Smooth muscle cell (in vitro differentiated cells): ENCODE data around the gene THEM4. TPM values are rescaled to one million over a fixed set of nuclear protein-coding genes. Genes with fewer than 3 reads are reported as not detected.

Source experiments
- DNase-seq: peaks from one replicate; lab custom pipeline; 2025; ENCODE audit not compliant: unreplicated experiment; lab: John Stamatoyannopoulos, UW
- H2AFZ ChIP-seq: fragments of 200-600 bp; sonication (generic); 2 replicates; pipeline ENCODE4 v1.6.0; 2016; ENCODE audit warnings: antibody characterized with exemption, low read depth, mild to moderate bottlenecking
- H3F3A ChIP-seq: fragments of 200-600 bp; sonication (generic); 2 replicates; pipeline ENCODE4 v1.6.0; 2017; ENCODE audit warnings: antibody characterized with exemption, low read depth
- H3K27ac ChIP-seq: fragments of 200-600 bp; sonication (generic); 2 replicates; pipeline ENCODE4 v1.5.1; 2016; ENCODE audit warnings: low read depth, mild to moderate bottlenecking
- H3K27me3 ChIP-seq: fragments of 200-600 bp; sonication (generic); 2 replicates; pipeline ENCODE4 v1.6.1; 2016; ENCODE audit warnings: low read depth, mild to moderate bottlenecking
- H3K36me3 ChIP-seq: fragments of 200-600 bp; sonication (generic); 2 replicates; pipeline ENCODE4 v1.5.1; 2016; ENCODE audit warnings: low read depth
- H3K4me1 ChIP-seq: fragments of 200-600 bp; sonication (generic); 2 replicates; pipeline ENCODE4 v1.5.1; 2016; ENCODE audit warnings: low read depth
- H3K4me2 ChIP-seq: fragments of 200-600 bp; sonication (generic); 2 replicates; pipeline ENCODE4 v1.6.0; 2016; ENCODE audit warnings: mild to moderate bottlenecking
- H3K4me3 ChIP-seq: fragments of 200-600 bp; sonication (generic); 2 replicates; pipeline ENCODE4 v1.5.1; 2016; ENCODE audit warnings: mild to moderate bottlenecking
- H3K79me2 ChIP-seq: fragments of 200-600 bp; sonication (generic); 2 replicates; pipeline ENCODE4 v1.6.0; 2016; ENCODE audit warnings: low read depth, mild to moderate bottlenecking
- H3K9ac ChIP-seq: fragments of 200-600 bp; sonication (generic); 2 replicates; pipeline ENCODE4 v1.6.0; 2016; ENCODE audit warnings: low read depth
- H3K9me3 ChIP-seq: fragments of 200-600 bp; sonication (generic); replicated peaks from 2 replicates; pipeline ENCODE4 v1.5.1; 2016; ENCODE audit warnings: low read depth
- H4K20me1 ChIP-seq: fragments of 200-600 bp; sonication (generic); 2 replicates; pipeline ENCODE4 v1.6.0; 2016; ENCODE audit warnings: low read depth
- WGBS: methylation state at CpG from one replicate; pipeline ENCODE4 v1.1.7; 2016; ENCODE audit warnings: low lambda C conversion rate; 5-methylcytosine and 5-hydroxymethylcytosine counted together
- polyA plus RNA-seq: library from polyadenylated mRNA; unstranded; fragments of >200 nt; fragmentation: Nextera tagmentation; extraction: Ambion mirVana; gene quantifications from 2 replicates; pipeline ENCODE4 v1.2.1, GENCODE V29; 2016
- total RNA-seq: library from RNA; depleted of rRNA; stranded (reverse); fragments of >200 nt; gene quantifications from 2 replicates; pipeline ENCODE4 v1.2.3, GENCODE V29; 2014
- TF ChIP-seq, protein P1 (sequence below): fragments of 200-600 bp; sonication (generic); IDR thresholded peaks from 2 replicates; pipeline ENCODE4 v1.5.1; 2017; ENCODE audit warnings: borderline replicate concordance, mild to moderate bottlenecking, antibody characterized with exemption; ENCODE audit not compliant: insufficient read depth, poor library complexity, severe bottlenecking

The THEM4 gene
- total and polyA plus RNA-seq, 2 experiments from 2014 or later, result 14.4 to 15.9 TPM

DNA sequence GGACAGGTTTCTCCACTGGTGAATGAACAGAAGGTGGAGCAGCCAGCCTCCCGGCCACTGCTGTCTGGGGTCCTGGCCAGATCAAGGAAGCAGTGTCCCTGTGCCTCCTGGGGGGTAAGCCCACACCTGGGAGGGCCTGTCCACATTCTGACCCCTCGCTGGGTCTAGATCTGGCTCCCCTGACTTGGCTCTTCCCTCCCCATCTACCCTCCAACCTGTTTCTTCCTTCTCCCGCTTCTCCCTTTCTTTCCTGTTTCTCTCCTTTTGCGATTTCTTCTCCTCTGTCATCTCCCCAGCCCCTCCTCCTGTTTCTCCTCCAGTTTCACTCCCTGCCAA, 78.1 kb downstream of the THEM4 start:
- H4K20me1 ChIP-seq, result no peaks in the 10 kb centered on the region
- no peaks in the 10 kb centered on the region for H3F3A ChIP-seq
- H3K27me3 ChIP-seq, result no peaks in the 10 kb centered on the region
- no peak overlapping the region for H3K9ac ChIP-seq
- no peak overlapping the region for H3K27ac ChIP-seq
- DNase-seq, result no peak
- H3K9me3 ChIP-seq, result no peaks in the 10 kb centered on the region
- H3K79me2 ChIP-seq, result no peaks in the 10 kb centered on the region
- H3K4me3 ChIP-seq, result no peak overlapping the region
- TF ChIP-seq, protein P1, sequence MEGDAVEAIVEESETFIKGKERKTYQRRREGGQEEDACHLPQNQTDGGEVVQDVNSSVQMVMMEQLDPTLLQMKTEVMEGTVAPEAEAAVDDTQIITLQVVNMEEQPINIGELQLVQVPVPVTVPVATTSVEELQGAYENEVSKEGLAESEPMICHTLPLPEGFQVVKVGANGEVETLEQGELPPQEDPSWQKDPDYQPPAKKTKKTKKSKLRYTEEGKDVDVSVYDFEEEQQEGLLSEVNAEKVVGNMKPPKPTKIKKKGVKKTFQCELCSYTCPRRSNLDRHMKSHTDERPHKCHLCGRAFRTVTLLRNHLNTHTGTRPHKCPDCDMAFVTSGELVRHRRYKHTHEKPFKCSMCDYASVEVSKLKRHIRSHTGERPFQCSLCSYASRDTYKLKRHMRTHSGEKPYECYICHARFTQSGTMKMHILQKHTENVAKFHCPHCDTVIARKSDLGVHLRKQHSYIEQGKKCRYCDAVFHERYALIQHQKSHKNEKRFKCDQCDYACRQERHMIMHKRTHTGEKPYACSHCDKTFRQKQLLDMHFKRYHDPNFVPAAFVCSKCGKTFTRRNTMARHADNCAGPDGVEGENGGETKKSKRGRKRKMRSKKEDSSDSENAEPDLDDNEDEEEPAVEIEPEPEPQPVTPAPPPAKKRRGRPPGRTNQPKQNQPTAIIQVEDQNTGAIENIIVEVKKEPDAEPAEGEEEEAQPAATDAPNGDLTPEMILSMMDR, result no peak
- 73% methylated on average over 4 of the region's 4 CpGs for WGBS
- no peak overlapping the region for H3K4me2 ChIP-seq
- H3K36me3 ChIP-seq, result no peaks in the 10 kb centered on the region
- peaks cover 3% of the 10 kb centered on the region for H3K4me1 ChIP-seq
- H2AFZ ChIP-seq, result no peak overlapping the region

DNA sequence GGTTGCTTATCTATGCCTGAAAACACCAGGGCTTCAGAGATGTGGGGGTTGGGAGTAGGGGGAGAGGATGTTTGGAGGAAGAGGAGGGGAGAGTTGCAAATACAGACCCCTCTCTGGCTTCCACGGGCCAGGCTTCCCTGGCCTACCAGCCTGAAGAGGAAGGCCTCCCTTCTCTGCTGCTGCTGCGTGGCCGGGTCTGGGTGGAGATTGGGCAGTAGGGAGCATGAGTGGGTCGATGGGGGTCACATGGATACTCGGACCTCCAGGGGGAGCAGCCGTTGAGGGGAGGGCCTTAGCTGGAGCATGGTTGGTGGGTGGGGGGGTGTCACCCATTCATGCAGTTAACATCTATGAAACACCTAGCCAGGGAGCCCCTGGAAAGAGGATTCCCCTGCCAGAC, 79.3 kb downstream of the THEM4 start:
- Histone ChIP-seq H3K4me2 (no peak overlapping the region), H3K79me2 (no peaks in the 10 kb centered on the region), H3K27me3 (no peaks in the 10 kb centered on the region), H2AFZ (no peak overlapping the region), H3K27ac (no peak overlapping the region), H3K4me3 (no peak overlapping the region), H3K4me1 (peaks cover 3% of the 10 kb centered on the region), H3K9ac (no peak overlapping the region), H3K36me3 (no peaks in the 10 kb centered on the region), H3F3A (no peaks in the 10 kb centered on the region), H3K9me3 (no peaks in the 10 kb centered on the region), H4K20me1 (no peaks in the 10 kb centered on the region)
- TF ChIP-seq, protein P1, result no peak
- WGBS, result 71% methylated on average over 6 of the region's 6 CpGs
- DNase-seq, result no peak

DNA sequence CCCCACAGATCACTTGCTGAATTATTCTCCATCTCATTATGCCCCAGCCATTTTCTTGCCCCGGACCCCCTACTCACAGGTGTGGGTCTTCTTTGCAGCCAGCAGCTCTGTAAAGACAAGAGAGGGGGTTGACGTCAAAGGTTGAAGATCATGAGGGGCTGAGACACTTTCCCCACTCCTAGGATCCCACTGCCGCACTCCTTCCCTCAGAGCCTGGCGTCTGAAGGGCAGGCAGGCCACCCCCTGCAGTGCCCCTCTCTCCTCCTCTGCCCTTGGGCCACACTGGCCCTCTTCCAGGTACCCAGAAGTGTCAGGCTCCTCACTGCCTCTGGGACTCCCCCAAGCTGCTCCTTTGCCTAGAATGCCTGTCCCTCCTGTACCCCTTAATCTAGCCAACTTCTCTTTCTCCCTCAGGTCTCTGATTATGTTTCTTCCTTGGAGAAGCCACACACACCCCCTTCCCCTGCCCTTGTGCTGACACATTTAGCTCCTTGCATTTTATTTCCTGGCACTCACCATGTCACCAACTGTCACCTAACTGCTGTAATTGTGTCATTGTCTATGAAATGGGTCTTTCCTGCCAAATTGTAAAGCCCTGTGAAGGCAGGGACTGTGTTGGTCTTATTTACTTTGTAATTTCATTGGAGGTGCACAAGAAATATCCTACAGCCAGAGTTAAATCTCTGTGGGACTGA, 79.8 kb downstream of the THEM4 start:
- Histone ChIP-seq H3F3A (no peaks in the 10 kb centered on the region), H4K20me1 (no peaks in the 10 kb centered on the region), H3K4me1 (peaks cover 3% of the 10 kb centered on the region), H3K9ac (no peak overlapping the region), H3K79me2 (no peaks in the 10 kb centered on the region), H2AFZ (no peak overlapping the region), H3K9me3 (no peaks in the 10 kb centered on the region), H3K4me2 (peak overlapping the region; percentile 13), H3K36me3 (no peaks in the 10 kb centered on the region), H3K4me3 (no peak overlapping the region), H3K27ac (no peak overlapping the region), H3K27me3 (no peaks in the 10 kb centered on the region)
- 56% methylated on average over 4 of the region's 4 CpGs for WGBS
- DNase-seq, result no peak
- TF ChIP-seq, protein P1, result no peak

DNA sequence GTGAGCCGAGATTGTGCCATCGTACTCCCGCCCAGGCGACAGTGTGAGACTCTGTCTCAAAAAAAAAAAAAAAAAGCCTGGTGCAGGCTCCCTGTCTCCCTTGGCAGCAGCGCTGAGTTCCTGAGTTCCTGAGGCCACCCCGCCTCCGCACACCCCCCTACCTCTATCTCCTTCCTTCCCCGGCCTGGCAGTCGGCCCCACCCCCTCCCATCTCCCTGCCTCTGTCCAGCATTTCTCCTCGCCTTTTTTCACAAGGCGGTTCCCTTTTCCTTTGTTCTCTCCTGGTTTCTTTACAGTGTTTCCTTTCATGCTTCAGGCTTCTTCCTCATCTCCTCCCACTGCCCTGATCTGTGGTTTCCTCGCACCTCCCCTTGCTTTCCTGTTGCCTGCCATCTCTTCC, 80.4 kb downstream of the THEM4 start:
- 13% methylated on average over 11 of the region's 12 CpGs for WGBS
- Histone ChIP-seq H3K4me2 (peak overlapping the region; percentile 13), H3K9ac (no peak overlapping the region), H3K4me3 (no peak overlapping the region), H3K36me3 (no peaks in the 10 kb centered on the region), H3K4me1 (peaks cover 3% of the 10 kb centered on the region), H3K9me3 (no peaks in the 10 kb centered on the region), H3F3A (no peaks in the 10 kb centered on the region), H3K79me2 (no peaks in the 10 kb centered on the region), H3K27ac (no peak overlapping the region), H4K20me1 (no peaks in the 10 kb centered on the region), H3K27me3 (no peaks in the 10 kb centered on the region), H2AFZ (no peak overlapping the region)
- DNase-seq, result no peak
- TF ChIP-seq, protein P1, result no peak
